Spleen (tissue), 7 donors: ENCODE results near the gene NBEA.

ENCODE experiments used
- CTCF ChIP-seq, 11 experiments: fragments of 200-600 bp in 7 of 11; fragments of 450-650 bp in 4 of 11; sonication (generic) in 4 of 11; IDR thresholded peaks in 8 of 11; conservative IDR thresholded peaks in 3 of 11; 1 replicate in 7 of 11; 2 replicates in 4 of 11; pipeline versions ENCODE4 v1.4.0 to v1.8.0; 2016 to 2021; ENCODE audit warnings: antibody characterized with exemption in 11 of 11, inconsistent platforms in 4 of 11, mild to moderate bottlenecking in 1 of 11
- POLR2A ChIP-seq, 3 donors: fragments of 450-650 bp; IDR thresholded peaks; one replicate each; pipeline ENCODE4 v1.5.1; 2017; ENCODE audit warnings: antibody characterized with exemption in 3 of 3, mild to moderate bottlenecking in 1 of 3
- donor health status: DM: no; HTN: no; CAD: no; lungs with moderate emphysema.
- donor health status: DM: no; HTN: no; CAD: no.
- donor health status: DM: no; HTN: no; CAD: no.

- TF ChIP-seq CTCF (IDR thresholded peaks at IDR 0.05 in 8 of 11, conservative IDR thresholded peaks at IDR 0.05 in 3 of 11) (no peak), POLR2A (IDR thresholded peaks at IDR 0.05) (no peak)
These were observed 774.1 kb downstream of the NBEA start for GRCh38 chr13:35716186-35716585.
